PFSK-1 (cell line): ENCODE data around the gene PCDHGA1.
A peak's percentile ranks its signal among the peaks of the same experiment; 100 is the strongest.

Experiments
- FOXP2 ChIP-seq: optimal IDR thresholded peaks from 2 replicates; pipeline ENCODE3; 2011; ENCODE audit warnings: borderline replicate concordance, control low read depth, inconsistent platforms; ENCODE audit not compliant: insufficient read depth; ENCODE audit errors: extremely low read length, extremely low read depth
- TAF1 ChIP-seq: IDR thresholded peaks from 2 replicates; pipeline ENCODE4 v1.6.1; 2012; ENCODE audit warnings: low read length, control low read depth, borderline replicate concordance; ENCODE audit not compliant: insufficient read depth

PCDHGA1 gene

GRCh38 chr5:141560725-141561483 lies 230.6 kb downstream of the PCDHGA1 start:
- TF ChIP-seq TAF1 (peak; percentile 63; the same call in 1 of the 2 replicates), FOXP2 (no peak)
